HepG2 (cell line): Measurements from ENCODE around the gene CNP. TPM values are rescaled to one million over a fixed set of nuclear protein-coding genes. Genes with fewer than 3 reads are reported as not detected.

Source experiments
- DMTF1 ChIP-seq: sonication (generic); formaldehyde crosslinking; IDR thresholded peaks from 2 replicates; pipeline ENCODE4 v1.4.0; 2020; ENCODE audit warnings: mild to moderate bottlenecking, missing genetic modification reagents
- FOXP1 ChIP-seq, 2 experiments: fragments of 450-650 bp in 1 of 2; IDR thresholded peaks; 2 replicates each; pipeline ENCODE4 v1.6.1; 2017 to 2018; ENCODE audit warnings: antibody characterized with exemption in 1 of 2
- HES4 ChIP-seq: sonication (generic); formaldehyde crosslinking; IDR thresholded peaks from 2 replicates; pipeline ENCODE4 v1.9.0; 2021; ENCODE audit warnings: mild to moderate bottlenecking, missing genetic modification reagents, borderline replicate concordance
- HMG20B ChIP-seq: conservative IDR thresholded peaks from 2 replicates; pipeline ENCODE4 v1.6.1; 2016; ENCODE audit warnings: missing genetic modification reagents, missing compliant biosample characterization
- MXD3 ChIP-seq: IDR thresholded peaks from 2 replicates; pipeline ENCODE4 v1.6.1; 2016; ENCODE audit warnings: mild to moderate bottlenecking, missing biosample characterization, missing genetic modification reagents
- RAD51 ChIP-seq: fragments of 450-650 bp; IDR thresholded peaks from 2 replicates; pipeline ENCODE4 v1.6.1; 2016; ENCODE audit warnings: borderline replicate concordance
- REPIN1 ChIP-seq: sonication (generic); formaldehyde crosslinking; IDR thresholded peaks from 2 replicates; pipeline ENCODE4 v1.8.0; 2022; ENCODE audit warnings: missing genetic modification reagents, low read depth, mild to moderate bottlenecking, borderline replicate concordance
- TBL1XR1 ChIP-seq: fragments of 150-350 bp; IDR thresholded peaks from 2 replicates; pipeline ENCODE4 v1.6.1; 2014; ENCODE audit warnings: borderline replicate concordance, low read length; ENCODE audit not compliant: partially characterized antibody
- TFE3 ChIP-seq: IDR thresholded peaks from 2 replicates; pipeline ENCODE4 v1.6.1; 2016
- ZBTB3 ChIP-seq: sonication (generic); formaldehyde crosslinking; IDR thresholded peaks from 2 replicates; pipeline ENCODE4 v1.4.0; 2020; ENCODE audit warnings: low read depth, mild to moderate bottlenecking, moderate library complexity, missing genetic modification reagents, borderline replicate concordance
- ZC3H13 ChIP-seq: sonication (generic); formaldehyde crosslinking; IDR thresholded peaks from 2 replicates; pipeline ENCODE4 v1.8.1; 2023; ENCODE audit warnings: mild to moderate bottlenecking, missing genetic modification reagents, moderate library complexity
- ZNF431 ChIP-seq: sonication (generic); formaldehyde crosslinking; IDR thresholded peaks from 2 replicates; pipeline ENCODE4 v1.9.0; 2022; ENCODE audit warnings: missing genetic modification reagents, low read depth, mild to moderate bottlenecking, borderline replicate concordance
- ZNF468 ChIP-seq: sonication (generic); formaldehyde crosslinking; IDR thresholded peaks from 2 replicates; pipeline ENCODE4 v1.8.0; 2022; ENCODE audit warnings: mild to moderate bottlenecking, moderate library complexity, missing genetic modification reagents
- ZNF660 ChIP-seq: sonication (generic); formaldehyde crosslinking; IDR thresholded peaks from 2 replicates; pipeline ENCODE4 v1.5.1; 2020; ENCODE audit warnings: mild to moderate bottlenecking, low read depth, missing genetic modification reagents, borderline replicate concordance
- ZNF703 ChIP-seq: sonication (generic); formaldehyde crosslinking; IDR thresholded peaks from 2 replicates; pipeline ENCODE4 v1.5.1; 2020; ENCODE audit warnings: missing genetic modification reagents, mild to moderate bottlenecking, moderate library complexity, borderline replicate concordance
- ZSCAN29 ChIP-seq: sonication (generic); formaldehyde crosslinking; conservative IDR thresholded peaks from 2 replicates; pipeline ENCODE4 v1.4.0; 2020; ENCODE audit warnings: mild to moderate bottlenecking, missing genetic modification reagents
- polyA plus RNA-seq, 8 experiments: library from polyadenylated mRNA; depleted of rRNA in 3 of 8; stranded (reverse) in 7 of 8; unstranded in 1 of 8; fragments of >200 nt; fragmentation: Illumina TruSeq in 4 of 8; extraction: Trizol in 4 of 8; gene quantifications; 2 replicates each; pipeline versions ENCODE4 v1.2.1 to v1.2.3, GENCODE V29; 2011 to 2016; ENCODE audit warnings: low read depth in 4 of 8, missing spikeins in 1 of 8, mixed read lengths in 1 of 8; ENCODE audit not compliant: insufficient read depth in 1 of 8
- total RNA-seq, 5 experiments: library from RNA; depleted of rRNA; stranded (reverse); fragments of >200 nt; fragmentation: Illumina TruSeq; extraction: Trizol; gene quantifications; 2 replicates each; pipeline ENCODE4 v1.2.3, GENCODE V29; 2016; ENCODE audit warnings: low read depth in 1 of 5
- TF ChIP-seq, protein P1 (sequence below): sonication (generic); formaldehyde crosslinking; IDR thresholded peaks from 2 replicates; pipeline ENCODE4 v1.4.0; 2020; ENCODE audit warnings: missing genetic modification reagents, borderline replicate concordance
- TF ChIP-seq, protein P2 (sequence below): sonication (generic); formaldehyde crosslinking; IDR thresholded peaks from 2 replicates; pipeline ENCODE4 v1.5.0; 2020; ENCODE audit warnings: missing genetic modification reagents, mild to moderate bottlenecking, borderline replicate concordance

CNP gene
- total and polyA plus RNA-seq, 2 of the 13 experiments (the other 11 are each of a cell fraction or from before 2014, with no cell fraction given) = 97.2 to 161 TPM

DNA sequence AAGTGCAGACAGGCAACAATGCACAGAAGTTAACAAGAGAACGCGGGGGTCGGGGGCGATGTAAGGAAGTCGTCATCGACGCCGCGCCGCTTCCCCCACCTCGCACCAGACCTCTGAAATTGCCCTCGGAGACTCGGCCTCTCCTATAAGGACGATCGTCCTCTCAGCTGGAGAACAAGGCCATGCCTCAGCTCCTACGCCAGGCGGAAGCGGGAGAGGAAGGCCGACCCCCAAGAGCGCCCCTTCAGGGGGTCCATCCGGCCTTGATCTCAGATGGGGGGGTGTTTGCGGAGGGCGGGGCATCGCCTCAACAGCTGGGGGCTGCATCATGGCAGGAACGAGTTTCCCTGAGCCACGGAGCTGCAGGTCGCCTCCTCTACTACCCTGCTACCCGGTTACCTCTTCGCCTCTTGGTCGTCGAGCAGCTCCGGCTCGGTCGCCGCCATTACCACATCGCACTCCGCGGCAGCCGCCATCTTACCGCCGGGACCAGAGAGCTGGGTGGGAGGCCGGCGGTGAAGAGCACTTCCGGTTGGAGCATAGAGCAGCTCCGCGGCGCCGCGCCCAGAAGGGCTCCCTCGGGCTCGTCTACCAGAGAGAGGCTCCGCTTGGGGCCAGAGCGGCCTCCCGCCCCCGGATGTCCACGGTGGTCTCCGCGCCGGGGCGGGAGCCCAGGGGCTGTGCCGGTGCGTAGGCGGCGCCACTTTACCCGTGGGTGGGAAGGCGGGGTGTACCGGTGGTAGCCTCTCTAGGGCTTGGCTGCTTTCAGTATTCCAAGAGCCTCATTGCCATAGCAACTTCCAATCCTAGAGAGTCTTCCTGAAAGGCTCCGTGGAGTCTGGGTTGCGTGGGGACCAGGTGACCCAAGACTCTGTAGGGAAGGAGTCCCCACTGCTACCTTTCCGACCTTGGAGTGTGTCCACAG, 50.6 kb downstream of the CNP start, which contains the start of gene DNAJC7 (continued):
- TF ChIP-seq TFE3 (CRISPR knock-in tag) = peak; percentile 59; the same call in 1 of the 2 replicates
- TF ChIP-seq HMG20B (CRISPR knock-in tag) = peak; percentile 60
- TF ChIP-seq ZNF468 (CRISPR knock-in tag) = no peak
- peak; percentile 94 for TF ChIP-seq ZSCAN29
- TF ChIP-seq, protein P1, sequence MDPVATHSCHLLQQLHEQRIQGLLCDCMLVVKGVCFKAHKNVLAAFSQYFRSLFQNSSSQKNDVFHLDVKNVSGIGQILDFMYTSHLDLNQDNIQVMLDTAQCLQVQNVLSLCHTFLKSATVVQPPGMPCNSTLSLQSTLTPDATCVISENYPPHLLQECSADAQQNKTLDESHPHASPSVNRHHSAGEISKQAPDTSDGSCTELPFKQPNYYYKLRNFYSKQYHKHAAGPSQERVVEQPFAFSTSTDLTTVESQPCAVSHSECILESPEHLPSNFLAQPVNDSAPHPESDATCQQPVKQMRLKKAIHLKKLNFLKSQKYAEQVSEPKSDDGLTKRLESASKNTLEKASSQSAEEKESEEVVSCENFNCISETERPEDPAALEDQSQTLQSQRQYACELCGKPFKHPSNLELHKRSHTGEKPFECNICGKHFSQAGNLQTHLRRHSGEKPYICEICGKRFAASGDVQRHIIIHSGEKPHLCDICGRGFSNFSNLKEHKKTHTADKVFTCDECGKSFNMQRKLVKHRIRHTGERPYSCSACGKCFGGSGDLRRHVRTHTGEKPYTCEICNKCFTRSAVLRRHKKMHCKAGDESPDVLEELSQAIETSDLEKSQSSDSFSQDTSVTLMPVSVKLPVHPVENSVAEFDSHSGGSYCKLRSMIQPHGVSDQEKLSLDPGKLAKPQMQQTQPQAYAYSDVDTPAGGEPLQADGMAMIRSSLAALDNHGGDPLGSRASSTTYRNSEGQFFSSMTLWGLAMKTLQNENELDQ (CRISPR knock-in tag) = no peak
- TF ChIP-seq ZC3H13 (CRISPR knock-in tag) = peak; percentile 92
- no peak for TF ChIP-seq TBL1XR1
- peak; percentile 1; the same call in 1 of the 2 replicates for TF ChIP-seq HES4
- no peak for TF ChIP-seq ZNF660 (CRISPR knock-in tag)
- peak; percentile 79; the same call in 1 of the 2 replicates for TF ChIP-seq ZNF431
- no peak for TF ChIP-seq ZNF703 (CRISPR knock-in tag)
- TF ChIP-seq, protein P2, sequence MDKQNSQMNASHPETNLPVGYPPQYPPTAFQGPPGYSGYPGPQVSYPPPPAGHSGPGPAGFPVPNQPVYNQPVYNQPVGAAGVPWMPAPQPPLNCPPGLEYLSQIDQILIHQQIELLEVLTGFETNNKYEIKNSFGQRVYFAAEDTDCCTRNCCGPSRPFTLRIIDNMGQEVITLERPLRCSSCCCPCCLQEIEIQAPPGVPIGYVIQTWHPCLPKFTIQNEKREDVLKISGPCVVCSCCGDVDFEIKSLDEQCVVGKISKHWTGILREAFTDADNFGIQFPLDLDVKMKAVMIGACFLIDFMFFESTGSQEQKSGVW (CRISPR knock-in tag) = no peak
- peak; percentile 93 for TF ChIP-seq REPIN1 (CRISPR knock-in tag)
- no peak; the same call in 1 of the 2 replicates for TF ChIP-seq ZBTB3 (CRISPR knock-in tag)
- no peak for TF ChIP-seq RAD51
- TF ChIP-seq FOXP1 (IDR thresholded peaks at IDR 0.05) = no peak
- TF ChIP-seq FOXP1 (CRISPR knock-in tag; IDR thresholded peaks at IDR 0.05) = no peak
- TF ChIP-seq DMTF1 (CRISPR knock-in tag) = 0 out of 2 replicates have a peak, but pooled peaks have one; percentile 78
- TF ChIP-seq MXD3 (CRISPR knock-in tag) = peak; percentile 83
